ENCODE measurements around the gene CERKL.

CERKL gene

GRCh38 chr2:181655519-181655918 lies 1.4 kb downstream of the CERKL start:
- POLR2A ChIA-PET = no interaction called here
- TF ChIP-seq NFRKB (IDR thresholded peaks at IDR 0.05) (no peak), BHLHE40 (IDR thresholded peaks at IDR 0.05; ENCODE audit: borderline replicate concordance) (no peak), CTBP1 (IDR thresholded peaks at IDR 0.05; ENCODE audit: borderline replicate concordance) (no peak), FOXK2 (IDR thresholded peaks at IDR 0.05) (no peak), SUZ12 (IDR thresholded peaks at IDR 0.05) (no peak), TARDBP (IDR thresholded peaks at IDR 0.05) (no peak), PKNOX1 (IDR thresholded peaks at IDR 0.05) (no peak), ZNF384 (IDR thresholded peaks at IDR 0.05) (no peak), L3MBTL2 (conservative IDR thresholded peaks at IDR 0.05) (no peak), HDGF (IDR thresholded peaks at IDR 0.05; ENCODE audit: borderline replicate concordance) (no peak), ELF4 (IDR thresholded peaks at IDR 0.05) (no peak), LEF1 (IDR thresholded peaks at IDR 0.05; ENCODE audit: borderline replicate concordance) (no peak), ARNT (IDR thresholded peaks at IDR 0.05) (no peak), SP1 (IDR thresholded peaks at IDR 0.05) (no peak), FOXM1 (IDR thresholded peaks at IDR 0.05; ENCODE audit: borderline replicate concordance) (no peak)
- no peak for DNase-seq (ENCODE audit: extremely low spot score)
- CTCF ChIA-PET = no interaction called here

GRCh38 chr2:181649436-181649979 lies 7.4 kb downstream of the CERKL start:
- no peak for TF ChIP-seq PKNOX1 (IDR thresholded peaks at IDR 0.05)
- POLR2A ChIA-PET = no interaction called here
- CTCF ChIA-PET = no interaction called here
- no peak for DNase-seq (ENCODE audit: extremely low spot score)

GRCh38 chr2:181648478-181649155 lies 8.3 kb downstream of the CERKL start:
- POLR2A ChIA-PET = no interaction called here
- no peak for DNase-seq (ENCODE audit: extremely low spot score)
- CTCF ChIA-PET = no interaction called here
- TF ChIP-seq TARDBP (IDR thresholded peaks at IDR 0.05) (no peak), PKNOX1 (IDR thresholded peaks at IDR 0.05) (no peak), SP1 (IDR thresholded peaks at IDR 0.05) (no peak), SUZ12 (IDR thresholded peaks at IDR 0.05) (no peak)

GRCh38 chr2:181646415-181646987 lies 10.4 kb downstream of the CERKL start:
- TF ChIP-seq TARDBP (IDR thresholded peaks at IDR 0.05) (no peak), PKNOX1 (IDR thresholded peaks at IDR 0.05) (no peak), ZNF384 (IDR thresholded peaks at IDR 0.05) (no peak), LEF1 (IDR thresholded peaks at IDR 0.05; ENCODE audit: borderline replicate concordance) (no peak)
- ChIA-PET POLR2A (no interaction called here), CTCF (no interaction called here)
- no peak for DNase-seq (ENCODE audit: extremely low spot score)

GRCh38 chr2:181643151-181643550 lies 13.8 kb downstream of the CERKL start:
- ChIA-PET POLR2A (no interaction called here), CTCF (interaction anchor here (0.6 kb wide), 1 partner anchor 72 kb away, joined by 3 read pairs; no protein-coding TSS in a partner anchor)
- DNase-seq (ENCODE audit: extremely low spot score) = no peak
- TF ChIP-seq ARNT (IDR thresholded peaks at IDR 0.05) (no peak), ELF4 (IDR thresholded peaks at IDR 0.05) (no peak), FOXM1 (IDR thresholded peaks at IDR 0.05; ENCODE audit: borderline replicate concordance) (no peak), FOXA1 (IDR thresholded peaks at IDR 0.05) (no peak), SUZ12 (IDR thresholded peaks at IDR 0.05) (no peak), HDGF (IDR thresholded peaks at IDR 0.05; ENCODE audit: borderline replicate concordance) (no peak), CTBP1 (IDR thresholded peaks at IDR 0.05; ENCODE audit: borderline replicate concordance) (no peak), SP1 (IDR thresholded peaks at IDR 0.05) (no peak), BHLHE40 (IDR thresholded peaks at IDR 0.05; ENCODE audit: borderline replicate concordance) (no peak)

- no peak for DNase-seq (ENCODE audit: extremely low spot score)
- no peak for TF ChIP-seq CTBP1 (IDR thresholded peaks at IDR 0.05; ENCODE audit: borderline replicate concordance)
- no peak for TF ChIP-seq SP1 (IDR thresholded peaks at IDR 0.05)
- no peak for TF ChIP-seq BHLHE40 (IDR thresholded peaks at IDR 0.05; ENCODE audit: borderline replicate concordance)
- POLR2A ChIA-PET = no interaction called here
- CTCF ChIA-PET = interaction anchor here (0.7 kb wide), 1 partner anchor 308 kb away, joined by 3 read pairs; no protein-coding TSS in a partner anchor
These were observed 14.8 kb downstream of the CERKL start for GRCh38 chr2:181642086-181642485.
